B cell (primary cell): ENCODE measurements around the gene B4GALNT1. TPM values are rescaled to one million over a fixed set of nuclear protein-coding genes. Genes with fewer than 3 reads are reported as not detected.

Experiments
- ATAC-seq: fragments of 200-7000 bp; cut with Tn5 transposase; one replicate; pipeline ENCODE4 v1.10.0; 2021; ENCODE audit warnings: low read depth, mild to moderate bottlenecking, moderate number of reproducible peaks, moderate library complexity
- CTCF ChIA-PET: fragments of 350-600 bp; sonication (Branson Sonifier 250); formaldehyde crosslinking; loops from one replicate; lab custom pipeline; 2021; ENCODE audit warnings: antibody characterized with exemption, inconsistent platforms; lab: Charles Lee
- POLR2A ChIA-PET: fragments of 350-600 bp; sonication (Branson Sonifier 250); formaldehyde crosslinking; loops from one replicate; lab custom pipeline; 2021; ENCODE audit warnings: antibody characterized with exemption; lab: Charles Lee
- DNase-seq: peaks from one replicate; pipeline ENCODE4 v3.0.0; 2013
- H2AFZ ChIP-seq: 2 replicates; pipeline ENCODE4 v1.6.1; 2012; ENCODE audit warnings: mild to moderate bottlenecking, low read depth, low read length; ENCODE audit not compliant: insufficient read depth, poor library complexity, severe bottlenecking
- H3K27ac ChIP-seq, 2 donors: 1 replicate in 1 of 2; 2 replicates in 1 of 2; pipeline ENCODE4 v1.5.1; 2012 to 2013; ENCODE audit warnings: low read length in 2 of 2, mild to moderate bottlenecking in 2 of 2, moderate library complexity in 1 of 2
- H3K27me3 ChIP-seq, 4 experiments: fragments of 200-600 bp in 1 of 4; sonication (generic) in 1 of 4; replicated peaks in 1 of 4; 1 replicate in 2 of 4; 2 replicates in 2 of 4; pipeline versions ENCODE4 v1.6.1 to v1.7.0; 2013 to 2016; ENCODE audit warnings: low read length in 3 of 4, mild to moderate bottlenecking in 2 of 4, mixed read lengths in 1 of 4, moderate library complexity in 1 of 4; ENCODE audit not compliant: insufficient read depth in 4 of 4, control insufficient read depth in 3 of 4; ENCODE audit errors: control extremely low read depth in 1 of 4
- H3K36me3 ChIP-seq, 2 experiments: replicated peaks in 1 of 2; 1 replicate in 1 of 2; 2 replicates in 1 of 2; pipeline versions ENCODE4 v1.6.1 to v1.7.1; 2013; ENCODE audit warnings: low read length in 1 of 2; ENCODE audit not compliant: insufficient read depth in 2 of 2, control insufficient read depth in 1 of 2; ENCODE audit errors: control extremely low read depth in 1 of 2, extremely low read depth in 1 of 2
- H3K4me1 ChIP-seq, 2 donors: fragments of 200-600 bp in 1 of 2; sonication (generic) in 1 of 2; 1 replicate in 1 of 2; 2 replicates in 1 of 2; pipeline versions ENCODE4 v1.5.1 to v1.6.1; 2013 to 2017; ENCODE audit warnings: low read length in 2 of 2; ENCODE audit not compliant: control insufficient read depth in 2 of 2, insufficient read depth in 2 of 2
- H3K4me2 ChIP-seq: replicated peaks from 2 replicates; pipeline ENCODE3; 2012; ENCODE audit warnings: mild to moderate bottlenecking, low read depth, low read length; ENCODE audit not compliant: poor library complexity, severe bottlenecking
- H3K4me3 ChIP-seq, 5 experiments: fragments of 200-600 bp in 1 of 5; sonication (generic) in 1 of 5; 1 replicate in 3 of 5; 2 replicates in 2 of 5; pipeline versions ENCODE4 v1.5.1 to v1.7.0; 2011 to 2016; ENCODE audit warnings: low read length in 4 of 5, mild to moderate bottlenecking in 4 of 5, low read depth in 2 of 5, control low read depth in 1 of 5, moderate library complexity in 1 of 5; ENCODE audit not compliant: insufficient read depth in 1 of 5; ENCODE audit errors: control extremely low read depth in 1 of 5, extremely low read depth in 1 of 5
- H3K79me2 ChIP-seq: fragments of 200-600 bp; sonication (generic); one replicate; pipeline ENCODE4 v1.6.0; 2016; ENCODE audit warnings: low read length; ENCODE audit not compliant: control insufficient read depth, insufficient read depth
- H3K9ac ChIP-seq: fragments of 200-600 bp; sonication (generic); 2 replicates; pipeline ENCODE4 v1.6.1; 2017; ENCODE audit warnings: mild to moderate bottlenecking, low read length, moderate library complexity
- H3K9me3 ChIP-seq, 3 donors: one replicate each; pipeline versions ENCODE4 v1.6.1 to v1.7.1; 2013; ENCODE audit warnings: low read length in 2 of 3; ENCODE audit not compliant: control insufficient read depth in 2 of 3, insufficient read depth in 1 of 3; ENCODE audit errors: control extremely low read depth in 1 of 3
- H4K20me1 ChIP-seq: 2 replicates; pipeline ENCODE4 v1.6.0; 2012; ENCODE audit warnings: mild to moderate bottlenecking, low read length; ENCODE audit not compliant: insufficient read depth, control insufficient read depth, poor library complexity, severe bottlenecking
- H3K27ac Mint-ChIP-seq: one replicate; pipeline ENCODE4 v1.8.0; 2021; ENCODE audit warnings: mixed read lengths
- H3K27me3 Mint-ChIP-seq: one replicate; pipeline ENCODE4 v1.8.0; 2021; ENCODE audit warnings: mixed read lengths
- H3K4me1 Mint-ChIP-seq: one replicate; pipeline ENCODE4 v1.8.0; 2021; ENCODE audit warnings: mixed read lengths
- H3K4me3 Mint-ChIP-seq: one replicate; pipeline ENCODE4 v1.8.0; 2021; ENCODE audit warnings: mixed read lengths
- H3K9me3 Mint-ChIP-seq: one replicate; pipeline ENCODE4 v1.8.0; 2022; ENCODE audit warnings: mixed read lengths; ENCODE audit not compliant: insufficient read depth
- EZH2 ChIP-seq: IDR thresholded peaks from 2 replicates; pipeline ENCODE4 v1.6.1; 2012; ENCODE audit warnings: borderline replicate concordance, low read depth, mild to moderate bottlenecking, moderate library complexity, low read length; ENCODE audit not compliant: insufficient read depth, poor library complexity, severe bottlenecking
- WGBS: methylation state at CpG from one replicate; pipeline ENCODE4 v1.1.5; 2013; ENCODE audit warnings: missing lambda C conversion rate; ENCODE audit not compliant: insufficient coverage; 5-methylcytosine and 5-hydroxymethylcytosine counted together
- intact Hi-C: fragments of 100-400 bp; cut with micrococcal nuclease; formaldehyde crosslinking; loops from one replicate; pipeline ENCODE4 v1.10.0; 2022
- polyA plus RNA-seq: library from polyadenylated mRNA; depleted of rRNA; stranded (reverse); fragments of >200 nt; gene quantifications from 2 replicates; pipeline ENCODE4 v1.2.3, GENCODE V29; 2012
- total RNA-seq, 2 donors: library from RNA; stranded (reverse); fragments of 120-200 nt in 1 of 2; gene quantifications; 1 replicate in 1 of 2; 2 replicates in 1 of 2; pipeline versions ENCODE4 v1.2.3 to v1.2.4, GENCODE V29; 2013 to 2022
- TF ChIP-seq, protein P1 (sequence below): fragments of 200-600 bp; IDR thresholded peaks from one replicate; pipeline ENCODE4 v1.8.0; 2022; ENCODE audit warnings: antibody characterized with exemption, mild to moderate bottlenecking

The B4GALNT1 gene
- total and polyA plus RNA-seq, 2 donors (not counting 1 experiment from before 2014, with no cell fraction given): 0.04 to 0.22 TPM

DNA sequence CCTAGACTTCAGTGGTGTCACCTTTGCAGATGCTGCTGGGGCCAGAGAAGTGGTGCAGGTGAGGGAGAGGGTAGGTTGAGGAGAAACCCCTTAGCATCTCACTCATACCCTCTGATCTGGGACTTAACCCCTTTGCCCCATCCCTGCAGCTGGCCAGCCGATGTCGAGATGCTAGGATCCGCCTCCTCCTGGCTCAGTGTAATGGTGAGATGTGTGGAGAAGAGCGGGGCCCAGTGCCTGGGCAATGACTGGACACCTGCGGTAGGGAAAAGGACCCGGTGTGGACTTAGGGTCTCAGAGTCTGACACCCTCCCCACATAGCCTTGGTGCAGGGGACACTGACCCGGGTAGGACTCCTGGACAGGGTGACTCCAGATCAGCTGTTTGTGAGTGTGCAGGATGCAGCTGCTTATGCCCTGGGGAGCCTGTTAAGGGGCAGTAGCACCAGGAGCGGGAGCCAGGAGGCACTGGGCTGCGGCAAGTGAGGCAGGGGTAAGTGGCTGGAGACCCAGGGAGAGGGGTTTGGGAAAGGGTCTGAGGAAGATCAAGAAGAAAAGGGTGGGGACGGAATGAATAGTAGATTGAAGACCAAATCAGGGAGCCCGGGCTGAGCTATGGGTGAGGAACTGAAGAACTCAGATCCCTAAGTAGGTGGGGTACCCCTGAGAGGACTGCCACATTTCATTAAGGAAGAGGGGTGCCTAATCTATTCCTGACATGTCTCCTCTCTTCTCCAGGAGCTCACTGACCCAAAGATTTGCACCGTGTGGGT is 7.6 kb downstream of the B4GALNT1 start:
- intact Hi-C loops: no loop called here
- H3K4me3 Mint-ChIP-seq: no peak overlapping the region

DNA sequence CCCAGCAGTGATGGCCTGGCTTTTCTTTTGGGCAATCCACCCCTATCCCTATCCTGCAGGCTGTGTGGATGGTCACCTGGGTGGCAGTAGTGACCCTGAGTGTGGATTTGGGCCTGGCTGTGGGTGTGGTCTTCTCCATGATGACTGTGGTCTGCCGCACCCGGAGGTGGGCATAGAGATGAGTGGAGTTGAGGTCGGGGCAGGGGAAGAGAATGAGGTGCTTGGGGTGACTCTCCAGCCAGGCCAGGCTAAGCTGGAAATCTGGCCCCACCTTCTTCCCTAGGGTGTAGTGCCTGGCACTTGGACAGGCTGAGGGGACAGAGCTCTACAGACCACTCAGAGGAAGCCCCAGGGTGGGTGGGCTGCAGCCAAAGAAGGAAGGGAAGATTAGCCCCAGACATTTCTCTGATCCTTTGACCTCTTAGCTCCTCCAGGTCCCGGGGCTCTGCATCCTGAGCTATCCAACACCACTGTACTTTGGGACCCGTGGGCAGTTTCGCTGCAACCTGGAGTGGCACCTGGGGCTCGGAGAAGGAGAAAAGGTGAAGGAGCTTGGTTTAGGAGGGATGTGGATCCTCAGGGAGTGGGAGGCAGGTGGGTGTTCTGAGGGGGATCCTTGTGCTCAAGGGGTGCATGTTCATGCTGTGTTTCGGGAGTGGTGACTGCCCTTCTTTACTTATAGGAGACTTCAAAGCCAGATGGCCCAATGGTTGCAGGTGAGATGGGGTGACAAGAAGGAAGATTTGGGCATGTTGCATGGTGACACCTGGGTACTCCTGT is 8.4 kb downstream of the B4GALNT1 start:
- intact Hi-C loops: loop anchor here (5.0 kb wide), 2 partner anchors 102 to 147 kb away; partner anchors contain the start of genes ARHGAP9, DDIT3 and MBD6
- H3K27me3 Mint-ChIP-seq: peaks cover 88% of the 10 kb centered on the region
- ChIA-PET POLR2A (no interaction called here), CTCF (interaction anchor here (0.9 to 3.3 kb wide), 6 partner anchors 9 to 166 kb away, joined by 3 to 17 read pairs (median 4); partner anchors contain the start of genes B4GALNT1 and GLI1)
- 95% methylated on average over 3 of the region's 8 CpGs for WGBS
- no peak overlapping the region for H3K27ac Mint-ChIP-seq
- Histone ChIP-seq H3K36me3 (no peaks in the 10 kb centered on the region), H4K20me1 (peaks cover 7% of the 10 kb centered on the region), H3K79me2 (no peaks in the 10 kb centered on the region), H3K4me3 (no peak overlapping the region), H3K27me3 (peaks cover 0 to 97% (median 80%) of the 10 kb centered on the region in 4 experiments), H3K4me2 (no peak overlapping the region), H2AFZ (no peak overlapping the region), H3K9me3 (peaks cover 0 to 20% (median 0%) of the 10 kb centered on the region in 3 donors), H3K4me1 (peaks cover 35 to 55% of the 10 kb centered on the region in 2 donors), H3K27ac (no peak overlapping the region), H3K9ac (no peak overlapping the region)
- TF ChIP-seq, protein P1, sequence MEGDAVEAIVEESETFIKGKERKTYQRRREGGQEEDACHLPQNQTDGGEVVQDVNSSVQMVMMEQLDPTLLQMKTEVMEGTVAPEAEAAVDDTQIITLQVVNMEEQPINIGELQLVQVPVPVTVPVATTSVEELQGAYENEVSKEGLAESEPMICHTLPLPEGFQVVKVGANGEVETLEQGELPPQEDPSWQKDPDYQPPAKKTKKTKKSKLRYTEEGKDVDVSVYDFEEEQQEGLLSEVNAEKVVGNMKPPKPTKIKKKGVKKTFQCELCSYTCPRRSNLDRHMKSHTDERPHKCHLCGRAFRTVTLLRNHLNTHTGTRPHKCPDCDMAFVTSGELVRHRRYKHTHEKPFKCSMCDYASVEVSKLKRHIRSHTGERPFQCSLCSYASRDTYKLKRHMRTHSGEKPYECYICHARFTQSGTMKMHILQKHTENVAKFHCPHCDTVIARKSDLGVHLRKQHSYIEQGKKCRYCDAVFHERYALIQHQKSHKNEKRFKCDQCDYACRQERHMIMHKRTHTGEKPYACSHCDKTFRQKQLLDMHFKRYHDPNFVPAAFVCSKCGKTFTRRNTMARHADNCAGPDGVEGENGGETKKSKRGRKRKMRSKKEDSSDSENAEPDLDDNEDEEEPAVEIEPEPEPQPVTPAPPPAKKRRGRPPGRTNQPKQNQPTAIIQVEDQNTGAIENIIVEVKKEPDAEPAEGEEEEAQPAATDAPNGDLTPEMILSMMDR: no peak
- no peak for TF ChIP-seq EZH2
- peaks cover 39% of the 10 kb centered on the region for H3K4me1 Mint-ChIP-seq
- H3K4me3 Mint-ChIP-seq: no peak overlapping the region
- ATAC-seq (no peak), DNase-seq (no peak)
- no peaks in the 10 kb centered on the region for H3K9me3 Mint-ChIP-seq

More for the DNA sequence above, 7.6 kb downstream of the B4GALNT1 start:
- Histone ChIP-seq H3K4me3 (no peak overlapping the region), H3K9me3 (peaks cover 0 to 20% (median 0%) of the 10 kb centered on the region in 3 donors), H3K79me2 (no peaks in the 10 kb centered on the region), H3K9ac (no peak overlapping the region), H3K36me3 (no peaks in the 10 kb centered on the region), H3K4me1 (peaks cover 27 to 46% of the 10 kb centered on the region in 2 donors), H3K27ac (no peak overlapping the region), H3K27me3 (peaks cover 0 to 97% (median 76%) of the 10 kb centered on the region in 4 experiments), H4K20me1 (peaks cover 3% of the 10 kb centered on the region), H3K4me2 (no peak overlapping the region), H2AFZ (no peak overlapping the region)
- CTCF ChIA-PET: interaction anchor here (0.9 to 3.3 kb wide), 5 partner anchors 8 to 166 kb away, joined by 3 to 17 read pairs (median 4); partner anchors contain the start of genes B4GALNT1 and GLI1
- Mint-ChIP-seq H3K4me1 (peaks cover 33% of the 10 kb centered on the region), H3K27me3 (peaks cover 88% of the 10 kb centered on the region), H3K27ac (no peak overlapping the region), H3K9me3 (no peaks in the 10 kb centered on the region)
- DNase-seq (no peak), ATAC-seq (no peak)
- POLR2A ChIA-PET: no interaction called here
- no peak for TF ChIP-seq EZH2
- 73% methylated on average over 5 of the region's 12 CpGs for WGBS
